ENCODE measurements around the gene ARF1.

Gene ARF1

DNA sequence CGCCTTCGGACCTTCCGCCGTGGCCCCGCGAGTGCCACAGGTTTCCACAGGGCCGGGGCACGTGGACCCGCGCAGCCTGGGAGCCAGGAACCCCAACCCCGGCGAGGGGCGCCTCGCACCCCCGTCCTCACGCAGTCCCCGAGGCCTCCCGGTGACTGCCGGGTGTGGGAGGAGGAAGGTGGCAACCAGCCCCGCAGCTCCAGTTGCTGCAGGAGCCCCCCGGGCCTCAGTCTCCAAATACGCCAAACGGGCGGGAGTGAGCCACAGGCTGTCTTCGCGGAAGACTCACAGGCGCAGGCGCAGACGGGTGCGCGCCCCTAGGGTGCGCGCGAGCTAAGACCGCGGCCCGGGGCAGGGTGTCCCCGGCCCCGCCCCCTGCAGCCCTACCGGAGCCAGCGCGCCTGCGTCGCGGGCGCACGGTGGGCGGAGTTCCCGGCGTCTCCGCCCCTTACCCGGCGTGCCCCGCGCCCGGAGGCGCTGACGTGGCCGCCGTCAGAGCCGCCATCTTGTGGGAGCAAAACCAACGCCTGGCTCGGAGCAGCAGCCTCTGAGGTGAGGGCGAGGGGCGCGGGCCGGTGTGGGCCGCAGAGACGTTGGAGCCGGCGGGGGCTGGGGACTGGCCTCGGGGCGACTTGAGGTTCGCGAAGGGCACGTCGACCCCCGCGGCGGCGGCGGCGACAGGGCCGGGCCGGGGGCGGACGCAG is at the start of gene ARF1:
Gene ARF1 (plus strand): TSS at position 495 of the 704 bp plus-strand sequence. CDS start 14,407 bp downstream, outside the sequence.
- DNase-seq, result peak; percentile 97

DNA sequence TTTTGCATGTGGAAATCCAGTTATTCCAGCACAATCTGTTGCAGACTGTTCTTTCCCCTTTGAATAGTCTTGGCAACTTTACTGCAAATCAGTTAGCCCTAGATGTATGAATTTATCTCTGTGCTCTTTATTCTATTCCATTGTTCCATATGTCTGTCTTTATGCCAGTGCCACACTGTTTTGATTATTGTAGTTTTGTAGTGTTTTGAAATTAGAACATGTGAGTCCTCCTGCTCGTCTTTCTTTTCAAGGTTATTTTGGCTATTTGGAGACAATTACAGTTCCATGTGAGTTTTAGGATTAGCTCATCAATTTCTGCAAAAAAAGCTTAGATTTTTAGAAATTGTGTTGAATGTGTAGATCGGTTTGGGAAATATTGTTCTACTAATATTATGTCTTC is 49.1 kb upstream of the ARF1 start:
- DNase-seq, result no peak

- no peak for DNase-seq
These were observed 47.3 kb upstream of the ARF1 start for GRCh38 chr1:228034954-228035837.

DNA sequence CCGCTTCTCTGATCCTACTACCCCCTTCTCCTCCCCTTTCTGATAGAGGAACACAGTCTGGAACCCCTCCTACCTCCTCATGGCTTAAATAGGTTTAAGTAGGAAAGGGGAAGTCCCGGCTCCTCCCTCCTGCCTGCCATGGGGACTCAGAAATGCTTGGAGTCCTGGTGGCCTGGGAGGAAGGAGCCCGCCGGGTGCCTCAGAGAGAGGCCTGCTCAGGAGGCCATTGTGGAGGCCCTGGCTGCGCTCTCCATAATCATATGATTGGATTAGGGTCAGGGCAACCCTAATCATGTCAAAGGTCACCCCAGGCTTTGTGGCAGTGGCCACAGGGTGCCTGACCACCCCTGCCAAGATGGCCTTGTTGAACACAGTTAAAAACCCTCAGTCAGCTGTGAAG is 46.7 kb upstream of the ARF1 start:
- DNase-seq, result no peak

DNA sequence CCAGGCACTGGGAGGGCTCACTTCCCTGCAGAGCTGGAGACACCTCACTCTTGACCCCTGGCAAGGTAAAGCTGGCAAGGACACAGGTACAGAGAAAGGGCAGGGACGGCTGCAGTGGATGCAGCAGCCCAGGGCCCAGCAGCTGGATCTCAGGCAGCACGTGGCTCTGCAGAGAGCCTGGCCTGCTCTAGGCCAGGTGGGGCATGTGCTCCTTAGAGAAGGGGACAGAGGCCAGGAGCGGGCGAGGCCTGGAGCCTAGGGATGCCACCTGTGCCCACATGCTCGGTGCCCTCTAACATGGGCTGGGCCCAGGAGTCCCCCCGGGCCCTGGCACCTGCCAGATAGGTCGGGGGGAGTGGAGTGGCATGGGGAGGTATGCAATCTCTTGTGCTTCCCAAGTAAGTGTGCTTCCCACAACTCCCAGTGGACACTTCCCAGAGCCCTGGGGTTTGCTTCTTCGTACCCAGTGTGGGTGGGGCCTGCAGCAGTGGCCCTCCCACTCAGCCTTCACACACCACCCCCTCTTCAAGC is 45.7 kb upstream of the ARF1 start:
- no peak for DNase-seq

GRCh38 chr1:228037401-228038386 is 44.8 kb upstream of the ARF1 start:
- DNase-seq, result peak; percentile 56

- DNase-seq, result no peak
These were observed 44.0 kb upstream of the ARF1 start for GRCh38 chr1:228038387-228039005.

DNA sequence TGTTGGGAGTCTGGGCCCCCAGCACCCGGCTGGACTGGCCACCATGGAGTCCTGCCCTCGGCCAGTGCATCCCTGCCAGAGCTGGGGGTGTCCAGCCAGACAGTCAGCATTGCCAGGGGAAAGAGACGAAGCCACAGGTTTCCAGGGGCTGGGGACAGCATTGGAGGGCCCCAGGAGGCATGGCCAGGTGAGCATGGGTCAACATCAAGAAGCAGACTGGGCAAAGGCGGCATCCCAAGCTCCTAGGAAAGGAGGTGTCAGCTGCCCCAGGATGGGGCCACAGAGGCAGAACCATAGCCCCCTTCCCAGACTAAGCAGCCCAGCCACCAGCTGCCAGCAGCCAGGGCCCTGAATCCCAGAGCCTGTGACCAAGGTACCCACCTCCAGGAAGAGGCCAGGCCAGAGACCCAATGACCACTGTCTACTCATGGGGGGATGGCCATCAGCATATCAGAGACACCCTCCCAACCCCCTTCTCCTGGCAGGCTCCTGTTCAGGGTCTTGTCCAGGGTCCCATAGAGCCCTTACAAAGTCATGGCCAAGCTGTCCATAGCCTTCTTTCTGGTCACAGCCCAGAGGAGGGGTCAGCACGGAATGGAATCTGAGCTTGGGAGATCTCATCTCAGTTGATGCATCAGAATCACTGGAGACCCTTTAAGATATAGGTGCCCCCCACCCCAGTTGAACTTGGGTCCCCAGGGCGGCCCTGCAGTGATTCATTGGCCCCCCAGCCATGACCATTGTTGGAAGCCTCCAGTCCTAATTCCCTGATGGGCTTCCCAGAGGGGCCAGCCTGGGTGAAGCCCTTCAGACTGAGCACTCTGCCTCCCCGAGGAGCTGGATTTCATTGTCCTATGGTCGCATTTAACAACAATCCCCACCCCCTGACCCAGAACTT is 43.3 kb upstream of the ARF1 start:
- DNase-seq, result no peak

DNA sequence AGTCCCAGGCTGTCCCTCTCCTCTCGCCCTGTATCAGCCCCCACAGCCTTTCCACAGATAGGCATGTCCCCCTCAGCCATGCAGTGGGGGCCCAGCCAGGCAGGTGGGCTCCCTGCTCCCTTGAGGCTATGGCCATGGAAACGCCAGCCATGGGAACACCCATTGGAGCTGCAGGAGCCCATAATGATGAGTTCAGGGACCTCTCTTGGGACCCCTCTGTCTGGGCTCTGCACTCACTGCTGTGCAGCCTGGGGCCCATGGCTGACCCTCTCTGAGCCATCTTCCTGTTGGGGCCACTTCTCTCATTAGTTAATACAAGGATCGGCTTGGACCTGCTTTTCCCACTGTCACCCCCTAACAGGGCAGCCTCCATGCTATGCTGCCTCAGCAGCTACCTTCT is 42.5 kb upstream of the ARF1 start:
- DNase-seq, result no peak

DNA sequence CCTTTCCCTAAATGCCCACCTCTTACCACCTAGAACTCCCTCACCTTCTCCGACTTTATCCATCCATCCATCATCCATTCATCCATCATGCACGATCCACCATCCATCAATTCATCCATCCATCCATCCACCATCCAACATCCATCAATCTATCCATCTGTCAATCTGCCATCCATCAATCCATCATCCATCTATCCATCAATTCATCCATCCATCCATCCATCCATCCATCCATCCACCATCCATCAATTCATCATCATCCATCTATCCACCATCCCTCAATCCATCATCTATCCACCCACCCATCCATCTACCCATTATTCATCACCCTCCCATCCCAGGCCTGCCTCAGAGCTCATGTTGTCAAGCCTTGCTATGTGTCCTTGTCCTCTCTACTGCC is 41.2 kb upstream of the ARF1 start:
- DNase-seq, result no peak

DNA sequence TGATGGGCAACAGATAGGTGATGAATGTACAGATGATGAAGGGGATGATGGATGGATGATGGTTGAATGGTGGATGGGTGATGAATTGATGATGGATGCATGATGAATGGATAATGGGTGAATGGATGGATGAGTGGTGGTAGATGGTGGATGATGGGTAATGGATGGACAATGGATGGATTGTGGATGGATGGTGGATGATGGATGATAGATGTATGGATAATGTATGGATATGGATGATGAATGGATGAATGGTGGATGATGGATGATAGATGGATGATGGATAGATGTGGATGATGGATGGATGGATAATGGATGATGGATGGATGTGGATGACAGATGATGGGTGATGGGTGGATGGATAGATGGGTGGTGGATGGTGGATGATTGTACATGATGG is 40.0 kb upstream of the ARF1 start:
- no peak for DNase-seq

GRCh38 chr1:228043281-228043848 is 39.1 kb upstream of the ARF1 start:
- DNase-seq, result peak; percentile 15

- no peak for DNase-seq
These were observed 37.5 kb upstream of the ARF1 start for GRCh38 chr1:228044961-228045360.

- no peak for DNase-seq
These were observed 37.1 kb upstream of the ARF1 start for GRCh38 chr1:228045405-228045804.

DNA sequence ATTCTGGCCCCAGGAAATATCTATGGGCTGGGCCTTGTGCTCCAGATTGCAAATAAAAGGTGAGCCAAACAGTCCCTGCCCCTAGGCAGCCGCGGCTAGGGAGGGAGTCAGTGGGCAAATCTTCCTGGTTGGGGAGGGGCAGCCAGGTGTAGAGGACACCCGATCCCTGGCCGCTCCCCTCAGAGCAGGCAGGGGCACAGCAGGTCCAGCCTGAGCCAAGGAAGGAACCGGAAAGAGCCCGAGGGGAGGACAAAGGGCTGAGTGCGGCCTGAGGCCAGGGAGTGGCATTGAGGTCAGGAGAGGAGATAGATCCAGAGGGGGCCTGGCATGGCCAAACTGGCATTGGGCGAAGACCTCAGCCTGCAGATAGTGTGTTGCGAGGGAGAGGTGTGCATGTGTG is 36.6 kb upstream of the ARF1 start:
- DNase-seq, result no peak

DNA sequence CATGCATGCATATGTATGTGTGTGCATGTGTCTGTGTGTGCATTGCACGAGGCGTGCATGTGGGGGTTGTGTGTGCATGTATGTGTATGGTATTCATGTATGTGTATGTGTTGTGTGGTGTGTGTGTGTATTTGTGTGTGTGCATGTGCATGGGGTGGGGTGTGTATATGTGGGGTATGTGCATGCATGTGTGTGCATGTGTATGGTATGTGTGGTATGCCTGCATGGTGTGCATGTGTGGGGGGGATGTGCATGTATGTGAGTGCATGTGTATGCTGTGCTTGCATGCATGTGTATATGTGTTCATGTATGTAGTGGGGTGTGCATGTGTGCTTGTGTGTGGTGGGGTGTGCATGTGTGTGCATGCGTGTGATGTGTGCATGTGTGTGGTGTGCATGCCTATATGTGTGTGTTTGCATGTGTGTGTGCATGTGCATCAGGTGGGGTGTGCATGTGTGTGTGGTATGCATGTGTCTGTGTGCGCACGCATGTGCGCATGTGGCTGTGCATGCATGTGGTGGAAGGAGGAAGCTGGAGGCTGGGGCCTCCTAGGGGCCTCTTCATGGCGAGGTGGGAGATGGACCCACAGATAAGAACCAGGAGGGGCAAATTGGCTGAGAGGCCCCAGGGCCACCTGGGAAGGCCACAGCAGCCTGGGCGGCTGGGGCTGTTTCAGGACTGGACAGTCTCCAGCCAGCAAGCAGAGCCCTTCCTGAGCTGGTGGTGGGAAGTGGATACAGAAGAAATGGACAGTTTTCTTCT is 35.9 kb upstream of the ARF1 start:
- DNase-seq, result no peak

DNA sequence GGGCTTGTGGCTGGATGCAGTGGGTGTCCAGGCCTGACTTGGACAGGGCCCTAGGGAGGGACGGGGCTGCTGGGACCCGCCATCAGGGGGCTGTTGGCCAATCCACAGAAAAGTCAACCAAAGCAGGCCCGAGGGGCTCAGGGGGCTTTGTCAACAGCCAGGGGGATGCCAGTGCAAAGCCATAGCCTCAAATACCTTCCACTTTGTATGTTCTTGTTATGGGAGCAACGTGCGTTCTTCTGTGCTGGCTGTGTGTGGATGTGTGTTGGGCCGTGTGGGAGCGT is 35.4 kb upstream of the ARF1 start:
- DNase-seq, result no peak

GRCh38 chr1:228048120-228048519 is 34.4 kb upstream of the ARF1 start:
- no peak for DNase-seq

GRCh38 chr1:228048659-228049298 is 33.7 kb upstream of the ARF1 start:
- DNase-seq, result no peak

Measured in DMS53 (cell line).